Stimulated activated CD4-positive, alpha-beta T cell treated with anti-CD3 and anti-CD28 coated beads, TNF-alpha, amount 100 ng/mL, for 1 hour (primary cell): ENCODE results near the gene ACTG2.
"Not testable (repeated sequence)": the region's sequence is repeated elsewhere in the genome, so short reads cannot be mapped to it uniquely, and the experiment has no call there.

Experiments used
- DNase-seq, 3 donors: peaks; one replicate each; pipeline ENCODE4 v3.0.0-alpha.2; 2020; ENCODE audit warnings: low read depth in 3 of 3, low spot score in 1 of 3

ACTG2 gene

GRCh38 chr2:73892631-73893329, at the start of gene ACTG2:
ACTG2 (plus strand) TSS chr2:73893008; CDS start chr2:73901312, 8,304 bp downstream.
- no peak for DNase-seq

GRCh38 chr2:73844087-73844486, 48.7 kb upstream of the ACTG2 start:
- DNase-seq, result no peak

GRCh38 chr2:73850009-73850408, 42.8 kb upstream of the ACTG2 start:
- DNase-seq, result no peak

GRCh38 chr2:73851274-73851673, 41.5 kb upstream of the ACTG2 start:
- DNase-seq, result no peak

- no peak for DNase-seq
These were observed 40.8 kb upstream of the ACTG2 start for GRCh38 chr2:73852020-73852419.

GRCh38 chr2:73855526-73855925, 37.3 kb upstream of the ACTG2 start:
- no peak for DNase-seq

GRCh38 chr2:73856214-73856613, 36.6 kb upstream of the ACTG2 start:
- DNase-seq, result no peak

GRCh38 chr2:73859721-73860586, 32.9 kb upstream of the ACTG2 start:
- DNase-seq, result peak in 1 of 3 donors; percentile 15

- no peak for DNase-seq
These were observed 29.8 kb upstream of the ACTG2 start for GRCh38 chr2:73862987-73863386.

GRCh38 chr2:73868204-73868978, 24.4 kb upstream of the ACTG2 start:
- no peak for DNase-seq

- no peak for DNase-seq
These were observed 22.7 kb upstream of the ACTG2 start for GRCh38 chr2:73870084-73870483.

GRCh38 chr2:73877071-73877802, 15.6 kb upstream of the ACTG2 start:
- no peak for DNase-seq

GRCh38 chr2:73877984-73878383, 14.8 kb upstream of the ACTG2 start:
- not testable (repeated sequence) for DNase-seq

GRCh38 chr2:73885406-73885805, 7.4 kb upstream of the ACTG2 start:
- DNase-seq, result no peak

- no peak for DNase-seq
These were observed 6.5 kb upstream of the ACTG2 start for GRCh38 chr2:73886357-73886756.

GRCh38 chr2:73887596-73888353, 5.0 kb upstream of the ACTG2 start:
- DNase-seq, result not testable (repeated sequence)

- no peak for DNase-seq
These were observed 4.4 kb upstream of the ACTG2 start for GRCh38 chr2:73888388-73888787.

- no peak for DNase-seq
These were observed 3.6 kb upstream of the ACTG2 start for GRCh38 chr2:73889206-73889605.

GRCh38 chr2:73890301-73891092, 2.3 kb upstream of the ACTG2 start:
- no peak for DNase-seq
